GM23338 (cell line): Measurements from ENCODE around the gene MMP24OS. TPM values are rescaled to one million over a fixed set of nuclear protein-coding genes. Genes with fewer than 3 reads are reported as not detected.

ENCODE experiments used
- ATAC-seq: fragments of 200-7000 bp; cut with Tn5 transposase; 3 replicates; pipeline ENCODE4 v1.9.1; 2020
- DNase-seq: peaks from one replicate; pipeline ENCODE4 v3.0.0-alpha.2; 2015; ENCODE audit warnings: low spot score
- H2AFZ ChIP-seq: fragments of 200-600 bp; sonication (generic); 2 replicates; pipeline ENCODE4 v1.8.0; 2016; ENCODE audit warnings: antibody characterized with exemption, mild to moderate bottlenecking, moderate library complexity
- H3F3A ChIP-seq: fragments of 200-600 bp; sonication (generic); replicated peaks from 2 replicates; pipeline ENCODE4 v1.8.0; 2017; ENCODE audit warnings: antibody characterized with exemption, mixed run types, low read depth
- H3K27ac ChIP-seq: fragments of 200-600 bp; sonication (generic); 2 replicates; pipeline ENCODE4 v1.6.1; 2016; ENCODE audit warnings: low read depth
- H3K27me3 ChIP-seq: fragments of 200-600 bp; sonication (generic); 2 replicates; pipeline ENCODE4 v1.8.0; 2016; ENCODE audit warnings: mild to moderate bottlenecking, mixed run types, moderate library complexity; ENCODE audit not compliant: insufficient read depth
- H3K36me3 ChIP-seq: fragments of 200-600 bp; sonication (generic); 2 replicates; pipeline ENCODE4 v1.8.0; 2016; ENCODE audit warnings: mild to moderate bottlenecking; ENCODE audit not compliant: insufficient read depth
- H3K4me1 ChIP-seq: fragments of 200-600 bp; sonication (generic); 2 replicates; pipeline ENCODE4 v1.8.0; 2016; ENCODE audit warnings: mild to moderate bottlenecking, moderate library complexity; ENCODE audit not compliant: insufficient read depth
- H3K4me2 ChIP-seq: fragments of 200-600 bp; sonication (generic); 2 replicates; pipeline ENCODE4 v1.7.1; 2017; ENCODE audit warnings: mixed run types
- H3K4me3 ChIP-seq: fragments of 200-600 bp; sonication (generic); 2 replicates; pipeline ENCODE4 v1.6.1; 2016; ENCODE audit warnings: mixed run types
- H3K79me2 ChIP-seq: fragments of 200-600 bp; sonication (generic); replicated peaks from 2 replicates; pipeline ENCODE4 v1.8.0; 2017; ENCODE audit warnings: mild to moderate bottlenecking; ENCODE audit not compliant: insufficient read depth
- H3K9me2 ChIP-seq: fragments of 200-600 bp; sonication (generic); 2 replicates; pipeline ENCODE4 v1.8.0; 2017; ENCODE audit not compliant: insufficient read depth
- H4K20me1 ChIP-seq: fragments of 200-600 bp; sonication (generic); replicated peaks from 2 replicates; pipeline ENCODE4 v1.8.0; 2017; ENCODE audit warnings: mild to moderate bottlenecking; ENCODE audit not compliant: insufficient read depth
- H3K27ac Mint-ChIP-seq: 2 replicates; pipeline ENCODE4 v1.8.0; 2020; ENCODE audit warnings: inconsistent platforms, mild to moderate bottlenecking, moderate library complexity, mixed read lengths
- H3K27me3 Mint-ChIP-seq: 3 replicates; pipeline ENCODE4 v1.8.0; 2022; ENCODE audit warnings: low read depth, mild to moderate bottlenecking, moderate library complexity, mixed read lengths, inconsistent platforms; ENCODE audit not compliant: insufficient read depth, poor library complexity
- H3K36me3 Mint-ChIP-seq: 3 replicates; pipeline ENCODE4 v1.8.0; 2021; ENCODE audit warnings: low read depth, mild to moderate bottlenecking, inconsistent platforms, moderate library complexity, mixed read lengths
- H3K4me1 Mint-ChIP-seq: 3 replicates; pipeline ENCODE4 v1.8.0; 2020; ENCODE audit warnings: mild to moderate bottlenecking, inconsistent platforms, mixed read lengths
- H3K4me3 Mint-ChIP-seq: 3 replicates; pipeline ENCODE4 v1.8.0; 2021; ENCODE audit warnings: moderate library complexity, mild to moderate bottlenecking, inconsistent platforms, mixed read lengths
- H3K9me3 Mint-ChIP-seq: 3 replicates; pipeline ENCODE4 v1.8.0; 2020; ENCODE audit warnings: moderate library complexity, mild to moderate bottlenecking, inconsistent platforms, mixed read lengths
- CREB1 ChIP-seq: fragments of 250-450 bp; sonication (Bioruptor Pico); IDR thresholded peaks from 2 replicates; pipeline ENCODE4 v1.5.0; 2020; ENCODE audit warnings: low read depth, mild to moderate bottlenecking, moderate library complexity
- EZH2 ChIP-seq: fragments of 200-600 bp; sonication (generic); IDR thresholded peaks from one replicate; pipeline ENCODE4 v1.8.0; 2017; ENCODE audit warnings: antibody characterized with exemption, mild to moderate bottlenecking, low read depth; ENCODE audit not compliant: unreplicated experiment
- EZH2phosphoT487 ChIP-seq: fragments of 200-600 bp; sonication (generic); IDR thresholded peaks from one replicate; pipeline ENCODE4 v1.8.1; 2018; ENCODE audit warnings: antibody characterized with exemption; ENCODE audit not compliant: unreplicated experiment
- JUNB ChIP-seq: IDR thresholded peaks from one replicate; pipeline ENCODE4 v1.6.1; 2016; ENCODE audit warnings: antibody characterized with exemption; ENCODE audit not compliant: unreplicated experiment
- NANOG ChIP-seq: IDR thresholded peaks from 2 replicates; pipeline ENCODE4 v1.6.1; 2016; ENCODE audit warnings: antibody characterized with exemption, borderline replicate concordance
- POLR2AphosphoS5 ChIP-seq: IDR thresholded peaks from 2 replicates; pipeline ENCODE4 v1.6.1; 2016; ENCODE audit warnings: antibody characterized with exemption, low read depth
- STAT1 ChIP-seq: IDR thresholded peaks from one replicate; pipeline ENCODE4 v1.6.1; 2016; ENCODE audit warnings: antibody characterized with exemption; ENCODE audit not compliant: unreplicated experiment
- ZNF114 ChIP-seq: fragments of 250-450 bp; sonication (Bioruptor Pico); IDR thresholded peaks from 2 replicates; pipeline ENCODE4 v1.5.0; 2020; ENCODE audit warnings: mild to moderate bottlenecking, moderate library complexity
- ZNF331 ChIP-seq: fragments of 250-450 bp; sonication (Bioruptor Pico); IDR thresholded peaks from 2 replicates; pipeline ENCODE4 v1.5.0; 2020; ENCODE audit warnings: low read depth, mild to moderate bottlenecking, moderate library complexity
- polyA plus RNA-seq: library from polyadenylated mRNA; unstranded; fragments of >200 nt; fragmentation: Nextera tagmentation; extraction: Ambion mirVana; gene quantifications from 2 replicates; pipeline ENCODE4 v1.2.1, GENCODE V29; 2016
- total RNA-seq: library from RNA; depleted of rRNA; stranded (reverse); fragments of >200 nt; shearing (Covaris generic); gene quantifications from 2 replicates; pipeline ENCODE4 v1.2.3, GENCODE V29; 2014
- TF ChIP-seq, protein P1 (sequence below): IDR thresholded peaks from 2 replicates; pipeline ENCODE4 v1.6.1; 2016; ENCODE audit warnings: antibody characterized with exemption
- TF ChIP-seq, protein P2 (sequence below): fragments of 250-450 bp; sonication (Bioruptor Pico); IDR thresholded peaks from 2 replicates; pipeline ENCODE4 v1.5.0; 2020; ENCODE audit warnings: mild to moderate bottlenecking, moderate library complexity
- TF ChIP-seq, protein P3 (sequence below), 2 experiments: fragments of 200-600 bp in 1 of 2; sonication (generic) in 1 of 2; conservative IDR thresholded peaks; 2 replicates each; pipeline versions ENCODE4 v1.5.1 to v1.6.1; 2016 to 2017; ENCODE audit warnings: antibody characterized with exemption in 2 of 2, low read depth in 2 of 2, mild to moderate bottlenecking in 2 of 2, moderate library complexity in 1 of 2
- TF ChIP-seq, protein P4 (sequence below): IDR thresholded peaks from one replicate; pipeline ENCODE4 v1.6.1; 2018; ENCODE audit warnings: antibody characterized with exemption; ENCODE audit not compliant: unreplicated experiment

Gene MMP24OS
- total and polyA plus RNA-seq, 2 experiments from 2014 or later = 10.5 to 25.4 TPM

DNA sequence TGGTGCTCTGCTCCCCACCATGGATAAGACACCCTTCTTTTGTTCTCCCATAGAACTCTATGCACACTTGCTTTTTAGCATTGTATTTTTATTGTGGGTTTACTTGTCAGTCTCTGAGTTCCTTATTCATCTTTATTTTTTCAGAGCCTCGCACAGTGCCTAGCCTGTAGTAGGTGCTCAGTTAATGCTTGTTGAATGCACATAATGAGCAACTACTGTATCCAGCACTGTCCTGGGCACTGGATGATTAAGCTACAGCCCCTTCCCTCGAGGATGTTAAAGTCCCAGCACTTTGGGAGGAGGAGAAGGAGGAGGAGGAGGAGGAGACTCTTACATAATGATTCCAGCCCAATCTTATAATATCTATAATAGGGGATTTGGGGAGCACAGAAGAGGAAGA is 34.6 kb downstream of the MMP24OS start:
- Histone ChIP-seq H3K36me3 (no peaks in the 10 kb centered on the region), H2AFZ (no peak overlapping the region), H3K27ac (no peak overlapping the region), H3K4me3 (no peak overlapping the region), H3K4me2 (no peak overlapping the region), H3F3A (no peaks in the 10 kb centered on the region), H3K9me2 (no peaks in the 10 kb centered on the region), H3K79me2 (no peaks in the 10 kb centered on the region), H3K27me3 (no peaks in the 10 kb centered on the region), H3K4me1 (peaks cover 8% of the 10 kb centered on the region), H4K20me1 (no peaks in the 10 kb centered on the region)
- H3K27ac Mint-ChIP-seq = no peak overlapping the region
- H3K27me3 Mint-ChIP-seq = peaks cover 3% of the 10 kb centered on the region
- no peak for ATAC-seq
- no peaks in the 10 kb centered on the region for H3K36me3 Mint-ChIP-seq
- H3K4me1 Mint-ChIP-seq = peaks cover 17% of the 10 kb centered on the region
- TF ChIP-seq, protein P1, sequence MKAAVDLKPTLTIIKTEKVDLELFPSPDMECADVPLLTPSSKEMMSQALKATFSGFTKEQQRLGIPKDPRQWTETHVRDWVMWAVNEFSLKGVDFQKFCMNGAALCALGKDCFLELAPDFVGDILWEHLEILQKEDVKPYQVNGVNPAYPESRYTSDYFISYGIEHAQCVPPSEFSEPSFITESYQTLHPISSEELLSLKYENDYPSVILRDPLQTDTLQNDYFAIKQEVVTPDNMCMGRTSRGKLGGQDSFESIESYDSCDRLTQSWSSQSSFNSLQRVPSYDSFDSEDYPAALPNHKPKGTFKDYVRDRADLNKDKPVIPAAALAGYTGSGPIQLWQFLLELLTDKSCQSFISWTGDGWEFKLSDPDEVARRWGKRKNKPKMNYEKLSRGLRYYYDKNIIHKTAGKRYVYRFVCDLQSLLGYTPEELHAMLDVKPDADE = no peak
- TF ChIP-seq ZNF114 (CRISPR knock-in tag) (no peak), JUNB (no peak), POLR2AphosphoS5 (no peak), CREB1 (CRISPR knock-in tag) (no peak), ZNF331 (CRISPR knock-in tag) (no peak), EZH2phosphoT487 (no peak), NANOG (no peak), EZH2 (no peak), STAT1 (no peak)
- TF ChIP-seq, protein P2, sequence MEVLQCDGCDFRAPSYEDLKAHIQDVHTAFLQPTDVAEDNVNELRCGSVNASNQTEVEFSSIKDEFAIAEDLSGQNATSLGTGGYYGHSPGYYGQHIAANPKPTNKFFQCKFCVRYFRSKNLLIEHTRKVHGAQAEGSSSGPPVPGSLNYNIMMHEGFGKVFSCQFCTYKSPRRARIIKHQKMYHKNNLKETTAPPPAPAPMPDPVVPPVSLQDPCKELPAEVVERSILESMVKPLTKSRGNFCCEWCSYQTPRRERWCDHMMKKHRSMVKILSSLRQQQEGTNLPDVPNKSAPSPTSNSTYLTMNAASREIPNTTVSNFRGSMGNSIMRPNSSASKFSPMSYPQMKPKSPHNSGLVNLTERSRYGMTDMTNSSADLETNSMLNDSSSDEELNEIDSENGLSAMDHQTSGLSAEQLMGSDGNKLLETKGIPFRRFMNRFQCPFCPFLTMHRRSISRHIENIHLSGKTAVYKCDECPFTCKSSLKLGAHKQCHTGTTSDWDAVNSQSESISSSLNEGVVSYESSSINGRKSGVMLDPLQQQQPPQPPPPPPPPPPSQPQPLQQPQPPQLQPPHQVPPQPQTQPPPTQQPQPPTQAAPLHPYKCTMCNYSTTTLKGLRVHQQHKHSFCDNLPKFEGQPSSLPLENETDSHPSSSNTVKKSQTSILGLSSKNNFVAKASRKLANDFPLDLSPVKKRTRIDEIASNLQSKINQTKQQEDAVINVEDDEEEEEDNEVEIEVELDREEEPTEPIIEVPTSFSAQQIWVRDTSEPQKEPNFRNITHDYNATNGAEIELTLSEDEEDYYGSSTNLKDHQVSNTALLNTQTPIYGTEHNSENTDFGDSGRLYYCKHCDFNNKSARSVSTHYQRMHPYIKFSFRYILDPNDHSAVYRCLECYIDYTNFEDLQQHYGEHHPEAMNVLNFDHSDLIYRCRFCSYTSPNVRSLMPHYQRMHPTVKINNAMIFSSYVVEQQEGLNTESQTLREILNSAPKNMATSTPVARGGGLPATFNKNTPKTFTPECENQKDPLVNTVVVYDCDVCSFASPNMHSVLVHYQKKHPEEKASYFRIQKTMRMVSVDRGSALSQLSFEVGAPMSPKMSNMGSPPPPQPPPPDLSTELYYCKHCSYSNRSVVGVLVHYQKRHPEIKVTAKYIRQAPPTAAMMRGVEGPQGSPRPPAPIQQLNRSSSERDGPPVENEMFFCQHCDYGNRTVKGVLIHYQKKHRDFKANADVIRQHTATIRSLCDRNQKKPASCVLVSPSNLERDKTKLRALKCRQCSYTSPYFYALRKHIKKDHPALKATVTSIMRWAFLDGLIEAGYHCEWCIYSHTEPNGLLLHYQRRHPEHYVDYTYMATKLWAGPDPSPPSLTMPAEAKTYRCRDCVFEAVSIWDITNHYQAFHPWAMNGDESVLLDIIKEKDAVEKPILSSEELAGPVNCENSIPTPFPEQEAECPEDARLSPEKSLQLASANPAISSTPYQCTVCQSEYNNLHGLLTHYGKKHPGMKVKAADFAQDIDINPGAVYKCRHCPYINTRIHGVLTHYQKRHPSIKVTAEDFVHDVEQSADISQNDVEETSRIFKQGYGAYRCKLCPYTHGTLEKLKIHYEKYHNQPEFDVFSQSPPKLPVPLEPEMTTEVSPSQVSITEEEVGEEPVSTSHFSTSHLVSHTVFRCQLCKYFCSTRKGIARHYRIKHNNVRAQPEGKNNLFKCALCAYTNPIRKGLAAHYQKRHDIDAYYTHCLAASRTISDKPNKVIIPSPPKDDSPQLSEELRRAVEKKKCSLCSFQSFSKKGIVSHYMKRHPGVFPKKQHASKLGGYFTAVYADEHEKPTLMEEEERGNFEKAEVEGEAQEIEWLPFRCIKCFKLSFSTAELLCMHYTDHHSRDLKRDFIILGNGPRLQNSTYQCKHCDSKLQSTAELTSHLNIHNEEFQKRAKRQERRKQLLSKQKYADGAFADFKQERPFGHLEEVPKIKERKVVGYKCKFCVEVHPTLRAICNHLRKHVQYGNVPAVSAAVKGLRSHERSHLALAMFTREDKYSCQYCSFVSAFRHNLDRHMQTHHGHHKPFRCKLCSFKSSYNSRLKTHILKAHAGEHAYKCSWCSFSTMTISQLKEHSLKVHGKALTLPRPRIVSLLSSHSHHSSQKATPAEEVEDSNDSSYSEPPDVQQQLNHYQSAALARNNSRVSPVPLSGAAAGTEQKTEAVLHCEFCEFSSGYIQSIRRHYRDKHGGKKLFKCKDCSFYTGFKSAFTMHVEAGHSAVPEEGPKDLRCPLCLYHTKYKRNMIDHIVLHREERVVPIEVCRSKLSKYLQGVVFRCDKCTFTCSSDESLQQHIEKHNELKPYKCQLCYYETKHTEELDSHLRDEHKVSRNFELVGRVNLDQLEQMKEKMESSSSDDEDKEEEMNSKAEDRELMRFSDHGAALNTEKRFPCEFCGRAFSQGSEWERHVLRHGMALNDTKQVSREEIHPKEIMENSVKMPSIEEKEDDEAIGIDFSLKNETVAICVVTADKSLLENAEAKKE (CRISPR knock-in tag) = no peak
- TF ChIP-seq, protein P3, sequence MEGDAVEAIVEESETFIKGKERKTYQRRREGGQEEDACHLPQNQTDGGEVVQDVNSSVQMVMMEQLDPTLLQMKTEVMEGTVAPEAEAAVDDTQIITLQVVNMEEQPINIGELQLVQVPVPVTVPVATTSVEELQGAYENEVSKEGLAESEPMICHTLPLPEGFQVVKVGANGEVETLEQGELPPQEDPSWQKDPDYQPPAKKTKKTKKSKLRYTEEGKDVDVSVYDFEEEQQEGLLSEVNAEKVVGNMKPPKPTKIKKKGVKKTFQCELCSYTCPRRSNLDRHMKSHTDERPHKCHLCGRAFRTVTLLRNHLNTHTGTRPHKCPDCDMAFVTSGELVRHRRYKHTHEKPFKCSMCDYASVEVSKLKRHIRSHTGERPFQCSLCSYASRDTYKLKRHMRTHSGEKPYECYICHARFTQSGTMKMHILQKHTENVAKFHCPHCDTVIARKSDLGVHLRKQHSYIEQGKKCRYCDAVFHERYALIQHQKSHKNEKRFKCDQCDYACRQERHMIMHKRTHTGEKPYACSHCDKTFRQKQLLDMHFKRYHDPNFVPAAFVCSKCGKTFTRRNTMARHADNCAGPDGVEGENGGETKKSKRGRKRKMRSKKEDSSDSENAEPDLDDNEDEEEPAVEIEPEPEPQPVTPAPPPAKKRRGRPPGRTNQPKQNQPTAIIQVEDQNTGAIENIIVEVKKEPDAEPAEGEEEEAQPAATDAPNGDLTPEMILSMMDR (conservative IDR thresholded peaks at IDR 0.05; ENCODE audit: low read depth in 2 of 2) = no peak
- TF ChIP-seq, protein P4, sequence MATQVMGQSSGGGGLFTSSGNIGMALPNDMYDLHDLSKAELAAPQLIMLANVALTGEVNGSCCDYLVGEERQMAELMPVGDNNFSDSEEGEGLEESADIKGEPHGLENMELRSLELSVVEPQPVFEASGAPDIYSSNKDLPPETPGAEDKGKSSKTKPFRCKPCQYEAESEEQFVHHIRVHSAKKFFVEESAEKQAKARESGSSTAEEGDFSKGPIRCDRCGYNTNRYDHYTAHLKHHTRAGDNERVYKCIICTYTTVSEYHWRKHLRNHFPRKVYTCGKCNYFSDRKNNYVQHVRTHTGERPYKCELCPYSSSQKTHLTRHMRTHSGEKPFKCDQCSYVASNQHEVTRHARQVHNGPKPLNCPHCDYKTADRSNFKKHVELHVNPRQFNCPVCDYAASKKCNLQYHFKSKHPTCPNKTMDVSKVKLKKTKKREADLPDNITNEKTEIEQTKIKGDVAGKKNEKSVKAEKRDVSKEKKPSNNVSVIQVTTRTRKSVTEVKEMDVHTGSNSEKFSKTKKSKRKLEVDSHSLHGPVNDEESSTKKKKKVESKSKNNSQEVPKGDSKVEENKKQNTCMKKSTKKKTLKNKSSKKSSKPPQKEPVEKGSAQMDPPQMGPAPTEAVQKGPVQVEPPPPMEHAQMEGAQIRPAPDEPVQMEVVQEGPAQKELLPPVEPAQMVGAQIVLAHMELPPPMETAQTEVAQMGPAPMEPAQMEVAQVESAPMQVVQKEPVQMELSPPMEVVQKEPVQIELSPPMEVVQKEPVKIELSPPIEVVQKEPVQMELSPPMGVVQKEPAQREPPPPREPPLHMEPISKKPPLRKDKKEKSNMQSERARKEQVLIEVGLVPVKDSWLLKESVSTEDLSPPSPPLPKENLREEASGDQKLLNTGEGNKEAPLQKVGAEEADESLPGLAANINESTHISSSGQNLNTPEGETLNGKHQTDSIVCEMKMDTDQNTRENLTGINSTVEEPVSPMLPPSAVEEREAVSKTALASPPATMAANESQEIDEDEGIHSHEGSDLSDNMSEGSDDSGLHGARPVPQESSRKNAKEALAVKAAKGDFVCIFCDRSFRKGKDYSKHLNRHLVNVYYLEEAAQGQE = no peak
- no peak overlapping the region for H3K4me3 Mint-ChIP-seq
- no peak for DNase-seq
- no peaks in the 10 kb centered on the region for H3K9me3 Mint-ChIP-seq
